GM21390 (cell line): ENCODE measurements around the gene FAIM2.

Experiments
- ATAC-seq: cut with Tn5 transposase; IDR thresholded peaks from one replicate; pipeline ENCODE4 v1.9.1; 2021; ENCODE audit not compliant: unreplicated experiment

The FAIM2 gene

DNA sequence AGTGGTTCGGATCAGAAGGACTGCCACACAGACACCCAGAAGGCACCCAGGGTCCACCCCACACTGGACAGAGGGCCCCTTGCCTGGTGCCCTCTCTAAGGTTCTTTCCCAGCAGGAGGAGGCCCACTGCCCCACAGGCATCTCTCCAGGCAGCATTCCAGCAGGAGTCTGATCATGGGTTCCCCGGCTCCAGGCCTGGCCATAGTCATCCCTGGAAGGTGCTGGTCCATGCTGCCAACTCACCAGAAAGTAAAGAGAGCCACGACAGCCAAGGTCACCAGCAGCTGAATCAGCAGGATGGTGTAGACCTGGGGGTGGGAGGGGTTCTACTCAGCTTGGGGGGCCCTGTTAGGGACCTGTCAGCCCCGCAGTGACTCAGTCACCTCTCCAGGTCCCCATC, 6.4 kb downstream of the FAIM2 start:
- ATAC-seq, result no peak

DNA sequence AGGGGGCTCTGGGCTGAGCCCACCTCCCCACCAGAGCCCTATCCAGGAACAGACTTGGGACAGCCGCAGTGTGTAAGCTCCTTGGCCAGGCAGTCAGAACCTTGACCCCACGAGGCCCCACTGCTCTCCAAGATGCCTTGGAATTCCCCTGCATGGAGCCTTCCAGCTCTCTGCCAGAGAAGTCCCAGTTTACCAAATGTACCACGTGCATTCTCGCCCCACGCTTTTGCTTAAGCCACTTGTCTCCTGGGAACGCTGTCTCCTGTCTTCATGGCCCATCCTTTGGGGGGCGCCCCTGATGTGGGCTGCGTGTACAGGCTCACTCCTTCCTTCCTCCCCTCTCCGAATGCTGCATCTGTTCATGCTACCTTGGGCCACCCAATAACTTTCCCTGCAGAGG, 7.9 kb downstream of the FAIM2 start:
- ATAC-seq, result no peak

DNA sequence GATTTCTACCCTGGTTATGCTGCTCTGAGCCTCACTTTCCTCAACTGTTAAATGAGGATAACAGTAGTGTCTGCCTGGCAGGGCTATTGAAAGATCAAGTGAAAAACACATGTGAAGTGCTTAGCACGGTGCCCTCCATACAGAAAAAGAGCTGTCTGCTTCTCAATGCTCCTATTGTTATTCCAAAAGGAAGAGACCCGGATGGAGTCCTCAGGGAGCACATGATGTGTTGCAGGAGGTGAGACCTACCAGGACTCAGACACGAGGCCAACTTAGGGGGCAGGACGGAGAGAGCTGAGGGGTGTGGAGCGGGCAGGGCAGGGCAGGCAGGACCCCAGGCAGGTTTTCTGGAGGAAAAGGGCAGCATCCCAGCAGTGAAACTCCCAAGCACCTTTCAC, 8.9 kb downstream of the FAIM2 start:
- no peak for ATAC-seq

DNA sequence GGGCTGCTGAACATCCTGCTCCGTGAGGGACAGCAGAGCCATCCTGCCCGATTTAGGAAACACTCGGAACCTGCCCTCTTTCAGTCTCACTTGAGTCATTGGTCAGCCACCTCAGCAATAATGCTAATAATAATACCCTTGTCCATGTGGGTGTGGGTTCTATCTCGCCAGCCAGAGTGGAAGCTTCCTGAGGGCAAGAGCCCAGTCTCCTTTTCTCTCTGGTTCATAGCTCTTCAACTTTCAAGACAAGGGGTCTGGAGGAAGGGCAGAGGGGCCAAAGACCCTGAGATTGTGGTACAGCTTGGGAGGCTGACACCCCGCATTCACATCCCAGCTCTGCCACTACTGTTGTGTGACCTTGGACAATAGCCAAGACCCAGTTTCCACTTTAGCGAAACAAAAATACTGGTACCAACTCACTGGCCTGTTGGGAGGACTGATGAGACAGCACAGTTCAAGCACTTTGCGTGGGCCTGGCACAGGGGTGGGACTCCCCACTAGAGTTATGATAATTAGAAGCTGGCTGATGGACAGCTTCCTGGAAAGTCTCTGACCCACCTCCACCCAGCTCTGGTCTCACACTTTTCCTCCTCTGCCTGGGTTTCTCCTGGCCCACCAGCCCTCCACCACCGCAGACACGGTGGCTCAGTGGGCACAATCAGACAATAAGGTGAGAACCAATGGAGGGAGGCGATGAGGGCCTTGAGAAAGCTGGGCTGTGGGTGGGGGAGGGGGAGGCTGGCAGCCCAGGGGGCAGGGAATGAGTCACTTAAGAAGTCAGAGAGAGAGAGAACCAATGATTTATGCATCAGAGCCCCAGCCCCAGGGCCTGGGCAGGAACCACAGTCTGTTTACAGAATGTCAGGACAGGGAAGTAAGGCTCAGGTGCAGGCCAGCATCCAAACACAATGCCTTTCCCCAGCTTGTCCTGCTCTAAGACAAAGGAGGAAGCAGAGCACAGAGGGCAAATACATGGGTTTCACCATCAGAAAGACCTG, 9.6 kb downstream of the FAIM2 start:
- ATAC-seq, result no peak

DNA sequence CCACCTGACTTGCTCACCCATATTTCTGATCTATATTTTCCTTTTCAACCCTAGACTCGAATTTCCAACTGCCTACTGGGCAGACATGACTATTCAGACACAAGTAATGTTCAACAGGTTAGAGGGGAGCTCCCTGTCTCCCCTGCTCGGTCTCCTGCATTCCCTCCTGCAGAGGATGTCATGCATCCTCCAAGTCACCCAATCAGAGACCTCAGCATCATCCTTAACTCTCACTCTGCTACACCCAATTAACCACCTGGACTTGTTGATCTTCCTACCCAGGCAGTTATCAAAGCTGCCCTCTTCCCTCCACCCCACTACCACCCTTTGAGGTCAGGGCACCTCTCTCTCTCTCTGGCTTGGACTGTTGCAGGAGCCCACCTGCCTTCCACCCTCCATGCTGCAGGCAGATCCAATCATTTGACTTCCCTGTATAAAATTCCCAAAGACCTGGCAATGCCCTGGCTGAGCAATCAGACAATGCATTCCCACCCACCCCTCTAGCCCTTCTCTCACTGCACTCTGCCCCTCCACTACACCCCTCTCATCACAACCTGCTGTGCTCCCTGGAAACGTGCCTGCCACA, 10.9 kb downstream of the FAIM2 start:
- no peak for ATAC-seq

DNA sequence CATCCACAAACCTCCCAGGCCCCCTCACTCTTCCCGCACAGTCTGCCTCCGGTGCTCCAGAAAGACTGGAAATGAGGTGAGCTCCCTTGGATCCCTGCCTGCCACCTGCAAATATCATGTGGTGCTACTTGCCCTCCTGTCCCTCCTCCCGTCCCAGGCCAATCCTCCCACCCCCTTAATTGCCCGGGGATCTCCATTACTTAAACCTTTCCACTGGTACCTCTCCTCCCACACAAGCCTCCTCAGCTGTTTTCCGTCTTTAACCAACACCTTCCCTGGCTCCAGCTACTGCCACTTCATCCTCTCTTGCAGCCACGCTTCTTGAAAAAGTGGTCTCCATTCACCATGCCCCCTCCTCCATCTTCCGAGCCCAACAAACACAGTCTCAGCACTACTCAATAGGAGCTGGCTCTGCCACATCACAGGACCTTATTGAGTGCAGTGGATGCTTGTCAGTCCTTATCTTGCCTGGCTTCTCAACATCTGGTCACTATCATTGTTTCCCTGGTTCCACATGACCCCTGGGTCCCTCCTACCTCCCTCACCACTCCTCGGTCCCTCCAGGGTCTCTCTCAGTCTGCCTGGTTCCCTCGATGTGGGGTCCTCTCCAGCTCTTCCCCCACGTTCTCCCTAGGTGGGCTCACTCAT, 11.5 kb downstream of the FAIM2 start:
- no peak for ATAC-seq

DNA sequence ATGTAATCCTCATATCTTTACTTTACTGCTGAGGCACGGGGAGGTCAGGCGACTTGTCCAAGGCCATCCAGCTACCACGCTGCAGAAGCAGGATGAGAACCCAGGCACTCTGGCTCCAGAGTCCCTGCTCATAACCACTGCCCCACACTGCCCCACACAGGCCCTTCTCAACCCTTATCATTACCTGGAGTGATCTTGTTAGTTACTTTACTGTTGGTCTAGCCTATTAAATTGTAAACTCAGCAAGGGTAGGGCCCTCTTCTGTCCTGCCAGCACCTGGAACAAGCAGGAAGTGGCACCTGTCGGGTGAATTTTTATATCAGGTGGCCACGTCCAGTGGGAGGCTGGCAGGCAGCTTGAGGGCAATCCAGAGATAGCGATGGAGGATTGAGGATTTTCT, 12.2 kb downstream of the FAIM2 start:
- ATAC-seq, result no peak

DNA sequence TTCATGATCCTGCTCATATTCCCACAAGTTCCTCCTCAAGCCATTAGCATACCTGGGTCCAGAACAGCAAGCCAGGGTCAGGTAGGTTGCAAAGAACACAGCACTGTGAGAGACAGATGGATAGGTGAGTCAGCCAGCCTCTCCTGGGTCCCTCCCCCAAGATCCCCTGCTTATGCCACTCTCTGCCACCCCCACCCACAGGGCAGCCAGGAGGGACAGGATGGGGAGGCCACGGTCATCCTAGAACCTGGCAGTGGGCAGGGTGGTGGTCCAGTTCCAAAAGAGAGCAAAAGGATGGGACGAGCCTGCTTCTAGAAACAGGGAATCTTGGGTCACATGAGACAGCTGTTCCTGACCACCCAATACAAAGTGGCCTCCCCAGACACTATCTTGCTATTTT, 12.7 kb downstream of the FAIM2 start:
- ATAC-seq, result no peak

DNA sequence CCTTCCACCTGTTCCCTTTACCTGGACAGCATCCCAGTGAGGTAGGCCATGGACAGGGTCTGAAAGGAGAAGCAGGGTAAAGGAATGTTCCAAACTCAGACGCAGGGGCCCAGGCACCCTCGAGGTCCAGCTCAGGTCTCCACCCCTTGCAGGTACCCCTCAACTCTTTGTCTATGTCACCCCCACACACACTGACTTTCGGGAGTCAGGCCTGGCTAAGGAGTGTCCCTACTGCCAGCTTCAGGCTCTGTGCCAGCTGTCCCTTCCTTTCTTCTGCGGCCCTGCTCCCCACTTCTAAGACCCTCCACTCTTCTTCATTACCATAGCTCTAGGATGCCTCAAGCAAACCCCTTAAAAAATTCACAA, 13.6 kb downstream of the FAIM2 start:
- no peak for ATAC-seq

DNA sequence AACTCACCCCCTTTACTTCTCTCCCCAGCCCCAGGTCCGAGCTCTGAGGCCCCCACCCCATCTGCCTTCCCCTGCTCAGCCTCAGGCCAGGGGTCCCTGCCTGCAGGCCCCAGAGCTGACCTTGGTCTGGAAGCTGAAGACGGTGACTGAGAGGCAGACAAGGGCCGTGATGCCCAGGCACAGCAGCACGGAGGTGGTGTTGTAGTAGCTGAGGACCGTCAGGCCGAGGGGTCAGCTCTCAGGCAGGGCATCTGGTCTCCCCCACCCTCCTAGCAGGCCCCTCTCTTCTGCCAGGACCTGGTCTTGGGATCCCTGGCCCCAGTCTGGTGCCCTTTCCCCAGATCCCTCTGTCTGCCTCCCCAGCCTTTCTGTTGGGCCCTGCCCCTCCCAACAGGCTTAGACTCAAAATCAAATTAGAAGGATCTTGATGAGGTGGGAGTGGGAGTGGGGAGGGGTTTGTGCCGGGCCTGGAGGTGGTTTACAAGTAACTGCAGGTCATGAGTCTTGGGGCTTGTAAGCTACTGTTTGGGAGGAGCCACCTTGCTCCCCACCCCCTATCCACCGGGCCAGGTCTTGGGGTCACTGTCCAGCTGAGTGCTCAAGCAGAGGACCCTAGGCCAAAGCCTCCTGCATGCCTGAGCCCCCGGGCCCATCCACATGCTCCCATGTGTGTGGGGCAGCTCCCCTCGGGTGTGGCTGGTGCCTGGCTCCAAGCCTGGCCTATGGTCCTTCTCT, 14.2 kb downstream of the FAIM2 start:
- ATAC-seq, result no peak

DNA sequence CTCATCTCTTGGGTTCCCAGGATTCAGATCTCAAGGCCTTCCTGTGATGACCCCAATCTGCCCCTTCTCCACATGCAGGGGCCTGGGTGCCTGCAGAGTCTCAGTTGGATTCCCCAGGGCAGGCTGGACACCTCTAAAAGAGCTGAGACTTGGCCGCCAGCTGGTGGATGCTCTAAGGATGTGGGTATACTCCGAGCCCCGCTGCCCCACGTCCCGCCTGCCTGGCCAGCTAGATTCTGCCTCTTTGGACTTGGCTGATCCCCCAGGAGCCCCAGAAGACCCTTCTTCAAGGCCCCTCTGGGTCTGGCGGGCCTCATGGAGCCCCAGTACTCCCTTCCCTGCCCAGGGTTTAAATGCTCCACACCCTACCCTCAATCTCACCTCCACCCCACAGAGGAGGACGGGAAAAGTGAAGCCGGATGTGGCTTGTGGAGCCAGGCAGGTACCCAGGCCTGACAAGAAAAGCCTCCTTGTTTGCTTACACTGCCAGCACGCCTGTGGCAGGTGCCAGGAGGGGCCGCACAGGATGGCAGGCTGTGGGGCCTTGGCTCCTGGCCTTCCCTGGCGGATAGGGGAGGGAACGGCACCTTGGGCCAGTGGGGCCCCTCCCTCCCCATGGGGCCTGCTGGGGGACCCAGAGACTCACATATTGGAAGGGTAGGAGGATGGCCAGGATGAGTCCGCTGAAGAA, 15.1 kb downstream of the FAIM2 start:
- no peak for ATAC-seq

DNA sequence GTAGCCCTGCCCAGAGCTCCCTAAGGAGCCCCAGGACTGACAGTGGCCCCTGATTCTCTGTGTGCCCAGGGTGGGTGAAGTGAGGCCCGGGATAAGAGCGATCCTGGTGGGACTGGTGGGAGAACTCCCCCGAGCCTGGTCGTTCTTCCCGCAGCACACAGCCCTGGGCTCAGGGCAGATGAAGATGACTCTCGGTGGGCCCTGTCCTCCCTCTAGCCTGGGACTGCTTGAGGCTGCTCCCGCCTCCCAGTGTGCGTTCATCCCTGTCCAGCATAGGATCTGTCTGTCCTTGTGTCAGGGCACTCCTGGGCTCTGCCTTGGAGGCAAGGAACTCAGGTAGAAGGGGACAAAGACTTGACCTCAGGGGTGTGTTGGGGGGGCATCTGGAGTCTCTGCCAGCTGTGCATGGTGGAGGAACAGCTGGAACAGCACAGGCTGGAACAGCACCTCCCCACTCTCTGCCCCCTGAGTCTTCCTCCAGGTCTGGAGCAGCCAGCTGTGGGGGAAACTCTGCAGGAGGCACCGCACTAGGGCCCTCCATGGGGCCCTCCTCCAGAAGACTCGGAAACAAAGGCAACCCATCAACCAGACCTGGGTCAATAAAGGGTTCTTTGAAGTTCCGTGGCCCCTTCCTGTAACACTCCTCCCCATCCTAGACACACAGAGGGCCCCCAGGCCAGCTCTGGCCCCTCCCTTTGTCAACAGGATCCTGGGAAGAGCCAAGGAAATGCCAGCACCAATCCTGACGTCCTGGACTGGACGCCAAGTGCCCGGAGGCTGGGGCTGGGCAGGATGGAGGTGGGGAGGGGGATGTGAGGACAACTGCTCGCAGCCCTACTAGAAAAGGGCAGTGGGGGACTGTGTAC, 15.9 kb downstream of the FAIM2 start:
- no peak for ATAC-seq

DNA sequence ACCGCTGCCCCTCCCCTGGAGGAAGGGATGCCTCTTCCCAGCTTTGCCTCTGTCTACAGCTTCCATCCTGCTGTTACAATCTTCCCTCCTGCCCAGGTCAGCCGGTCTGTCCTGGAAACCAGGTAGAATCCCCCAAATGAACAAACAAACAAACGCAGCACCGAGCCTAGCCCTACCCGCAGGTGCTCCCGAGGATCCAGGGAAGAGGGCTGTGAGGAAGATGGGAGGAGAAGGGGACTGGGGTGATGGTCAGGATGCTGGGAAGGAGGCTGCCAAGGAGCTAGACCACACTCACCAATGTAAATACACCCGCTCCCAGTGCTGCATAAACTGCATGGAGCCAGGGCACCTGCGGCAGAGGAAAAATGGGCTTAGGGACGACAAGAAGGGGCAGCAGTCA, 16.6 kb downstream of the FAIM2 start:
- no peak for ATAC-seq

DNA sequence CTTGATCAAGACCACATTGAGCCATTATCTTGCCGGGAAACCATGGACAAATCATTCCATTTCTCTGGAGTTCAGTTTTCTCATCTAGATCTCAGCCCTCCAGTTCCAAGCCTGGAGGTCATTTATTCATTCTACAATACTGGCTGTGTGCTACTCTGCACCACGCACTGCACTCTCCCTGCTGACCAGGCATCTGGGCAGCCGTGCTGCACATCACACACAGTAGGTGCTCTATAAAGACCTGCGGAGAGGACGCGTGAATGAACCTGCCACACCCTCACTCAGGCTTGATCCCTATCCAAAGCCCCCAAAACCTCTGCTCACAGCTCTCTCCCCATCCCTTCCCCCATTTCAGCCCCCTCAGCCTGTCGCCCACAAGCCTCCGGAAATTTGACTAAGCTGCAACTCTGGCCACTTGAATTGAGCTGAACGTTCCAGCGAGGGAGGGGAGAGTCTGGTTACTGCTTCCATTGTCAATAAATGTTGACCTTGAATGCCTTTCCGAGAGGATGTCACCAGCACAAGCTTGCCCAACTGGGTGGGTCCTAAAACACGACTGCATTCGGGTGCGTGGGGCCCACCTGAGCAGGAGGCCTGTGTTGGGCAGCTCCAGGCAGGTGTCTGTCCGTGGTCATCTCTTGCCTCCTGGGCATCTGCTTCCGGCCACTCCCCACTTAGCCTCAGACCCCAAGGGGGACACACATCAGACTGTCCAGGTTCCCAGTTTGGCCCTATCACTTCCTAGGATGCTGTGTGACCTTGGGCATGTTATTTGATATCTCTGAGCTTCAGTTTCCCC, 17.8 kb downstream of the FAIM2 start:
- no peak for ATAC-seq

DNA sequence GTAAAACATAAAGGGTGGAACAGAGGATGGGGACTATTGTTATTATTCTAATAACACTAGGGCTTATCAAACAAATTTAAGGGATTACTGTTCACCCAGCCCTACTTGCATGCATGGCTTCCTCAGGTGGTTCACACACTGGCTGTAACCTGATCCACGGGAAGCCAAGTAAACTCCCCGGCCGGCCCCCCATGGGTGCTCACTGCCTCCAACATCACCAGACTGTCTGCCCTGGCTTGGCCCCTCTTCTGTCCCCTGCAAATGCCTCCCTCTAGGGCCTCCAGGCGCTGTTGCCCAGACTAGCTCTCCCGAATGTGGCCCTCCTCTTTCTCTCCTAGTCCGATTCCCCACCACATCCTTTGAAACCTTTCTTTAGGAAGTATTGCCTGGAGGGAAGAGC, 18.6 kb downstream of the FAIM2 start:
- no peak for ATAC-seq

DNA sequence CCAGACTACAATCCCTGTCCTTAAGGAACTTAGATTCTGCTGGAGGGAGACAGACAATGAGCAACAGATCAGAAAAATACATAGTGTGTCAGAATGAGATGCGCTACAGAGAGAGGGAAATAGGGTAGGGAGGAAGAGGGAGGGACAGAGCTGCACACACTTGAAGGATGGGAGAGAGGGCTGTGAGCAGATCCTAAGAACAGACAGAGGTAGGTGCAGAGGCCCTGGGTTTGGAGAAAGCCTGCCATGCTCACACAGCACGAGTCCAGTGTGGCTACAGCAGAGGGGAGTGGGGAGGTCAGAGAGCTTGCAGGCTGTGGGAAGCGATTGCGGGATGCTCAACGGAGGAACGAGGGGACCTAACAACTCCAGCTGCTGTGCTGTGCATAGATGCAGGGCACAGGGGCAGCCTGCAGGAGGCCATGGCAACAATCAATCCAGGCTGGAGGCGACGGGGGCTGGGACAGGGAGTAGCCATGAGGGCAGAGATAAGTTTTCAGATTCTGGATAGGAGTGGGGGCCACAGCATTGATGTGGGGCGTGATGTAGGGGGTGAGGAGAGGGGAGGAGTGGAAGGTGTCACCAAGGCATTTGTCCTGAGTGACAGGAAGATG, 20.7 kb downstream of the FAIM2 start:
- ATAC-seq, result no peak

DNA sequence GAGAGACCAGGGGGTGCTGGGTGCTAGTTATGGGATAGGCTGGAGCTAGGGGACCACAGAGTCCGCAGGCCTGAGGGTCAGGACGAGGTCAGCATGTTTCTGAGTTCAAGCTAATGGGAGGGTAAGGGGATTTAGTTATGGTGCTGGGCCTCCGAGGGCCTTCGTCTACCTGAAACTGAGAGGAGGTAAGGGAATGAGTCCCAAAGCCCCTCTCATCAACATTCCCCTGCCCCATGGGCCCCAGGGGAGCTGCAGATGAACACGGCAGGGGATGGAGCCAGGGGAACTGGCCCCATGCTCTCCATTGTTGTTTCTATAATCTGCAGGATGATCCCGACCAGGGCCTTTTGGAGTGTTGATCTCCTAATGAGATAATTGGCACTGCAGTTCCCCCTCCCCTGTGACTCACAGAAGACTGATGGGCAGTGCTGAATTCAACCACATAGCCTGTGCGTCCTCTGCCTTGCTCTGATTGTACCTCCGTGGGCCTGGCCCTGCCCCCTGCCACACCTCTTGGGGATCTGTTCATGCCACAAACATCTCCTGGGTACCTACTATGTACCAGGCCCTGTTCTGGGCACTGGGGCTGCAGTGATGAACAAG, 21.4 kb downstream of the FAIM2 start:
- no peak for ATAC-seq
